Activated CD4-positive, alpha-beta T cell treated with anti-CD3 and anti-CD28 coated beads, Interleukin-2, amount 50 U/mL, for 4 hours (primary cell): ENCODE data around the gene RWDD4.

Experiments
- DNase-seq, 2 experiments: peaks; one replicate each; pipeline ENCODE4 v3.0.0-alpha.2; 2020

The RWDD4 gene

DNA sequence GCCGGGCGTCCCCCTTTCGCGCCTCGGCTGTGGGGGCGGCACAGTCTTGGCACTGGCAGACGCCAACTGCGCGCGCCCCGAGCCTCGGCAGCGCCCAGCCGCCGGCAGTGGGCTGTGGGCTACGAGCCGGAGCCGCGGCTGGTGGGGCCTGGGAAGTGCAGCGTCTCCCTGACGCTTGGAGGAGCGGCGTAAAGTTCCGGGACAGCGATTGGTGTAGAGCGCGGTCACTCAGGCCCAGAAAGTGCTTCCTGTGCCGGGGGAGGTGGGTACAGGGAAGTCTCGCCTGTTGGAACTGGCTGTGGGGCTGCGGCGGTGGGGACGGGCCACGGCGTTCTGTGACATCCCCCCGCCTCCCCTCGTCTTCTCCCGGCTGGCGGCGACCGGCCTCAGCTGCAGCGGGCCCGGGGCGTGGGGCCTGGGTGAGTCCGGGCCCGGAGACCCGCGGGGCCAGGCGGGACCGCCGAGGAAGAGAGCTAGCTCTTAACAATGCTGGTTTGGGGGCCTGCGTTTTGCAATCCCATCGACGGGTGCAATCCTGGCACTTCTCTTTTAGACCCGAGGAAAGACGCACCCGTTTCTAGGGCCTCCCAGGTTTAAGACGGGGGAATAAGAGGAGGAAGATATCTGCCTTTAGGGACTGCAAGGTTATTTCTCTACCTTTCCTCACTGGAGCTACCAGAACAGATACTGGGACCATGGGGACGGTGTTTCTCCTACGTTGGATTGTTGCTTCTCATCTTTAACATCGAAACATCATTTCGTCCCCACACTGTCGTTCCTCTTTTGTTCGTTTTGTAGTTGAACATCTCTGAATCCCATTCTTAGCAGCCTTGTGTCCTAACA lies at the start of gene RWDD4, which contains the start of gene TRAPPC11:
RWDD4 (minus strand) TSS at position 157 of the 843 bp plus-strand sequence. CDS start 233 bp downstream, outside the sequence.
TRAPPC11 (plus strand) TSS at position 265 of the 843 bp plus-strand sequence. CDS start 4,575 bp downstream, outside the sequence.
- DNase-seq, result peak; percentile 94 to 95

DNA sequence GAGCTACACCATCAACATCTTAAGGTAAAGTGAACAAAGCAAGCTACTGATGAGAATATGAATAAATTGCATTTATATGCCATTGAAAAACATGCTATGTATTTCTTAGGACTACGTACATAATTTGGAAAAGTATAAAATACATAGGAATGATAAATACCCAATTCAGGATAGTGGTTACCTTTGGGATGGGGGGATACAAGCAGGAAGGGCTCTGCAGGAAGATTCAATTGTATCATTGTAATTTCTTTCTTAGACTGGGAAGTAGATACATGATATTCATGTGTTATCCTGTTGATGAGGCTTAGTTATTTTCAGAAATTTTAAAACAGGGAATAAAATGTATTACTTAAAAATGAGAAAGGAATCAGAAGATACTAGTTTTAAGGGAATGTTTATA lies 43.5 kb upstream of the RWDD4 start:
- DNase-seq, result no peak

DNA sequence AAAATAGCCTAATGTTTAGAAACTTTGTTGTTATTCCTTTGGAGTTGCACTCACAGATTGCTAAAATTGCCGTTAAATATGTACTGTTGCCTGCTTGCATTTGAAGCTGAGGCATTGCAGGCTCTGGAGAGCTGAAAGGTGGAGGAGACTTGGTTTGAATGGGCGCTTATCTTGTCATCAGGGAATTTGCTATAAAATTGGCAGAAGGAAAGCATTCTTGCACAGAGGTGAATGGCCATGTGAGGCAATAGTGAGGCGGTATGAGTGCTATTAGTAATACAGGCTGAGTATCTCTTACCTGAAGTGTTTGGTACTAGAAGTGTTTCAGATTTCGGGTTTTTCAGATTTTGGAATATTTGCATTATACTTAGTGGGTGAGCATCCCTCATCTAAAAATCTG lies 41.4 kb upstream of the RWDD4 start:
- no peak for DNase-seq

DNA sequence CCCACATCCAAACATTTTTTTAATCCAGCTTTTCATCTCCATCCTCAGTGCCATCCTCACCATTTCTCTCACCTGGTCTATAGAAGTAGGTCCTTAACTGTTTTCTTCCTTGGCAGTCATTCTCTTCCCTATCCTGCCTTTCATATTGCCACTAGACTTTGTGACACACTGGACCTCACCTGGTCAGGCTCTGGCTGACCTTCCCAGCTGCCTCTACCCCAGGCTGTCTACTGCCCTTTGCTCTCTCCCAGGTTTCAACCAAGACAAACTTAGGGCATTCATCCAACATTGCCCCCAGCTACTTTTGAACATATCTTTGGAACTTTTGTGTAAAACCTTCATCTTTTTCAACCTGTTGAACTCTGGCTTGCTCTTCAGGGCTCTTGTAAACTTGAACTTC lies 39.9 kb upstream of the RWDD4 start:
- no peak for DNase-seq

DNA sequence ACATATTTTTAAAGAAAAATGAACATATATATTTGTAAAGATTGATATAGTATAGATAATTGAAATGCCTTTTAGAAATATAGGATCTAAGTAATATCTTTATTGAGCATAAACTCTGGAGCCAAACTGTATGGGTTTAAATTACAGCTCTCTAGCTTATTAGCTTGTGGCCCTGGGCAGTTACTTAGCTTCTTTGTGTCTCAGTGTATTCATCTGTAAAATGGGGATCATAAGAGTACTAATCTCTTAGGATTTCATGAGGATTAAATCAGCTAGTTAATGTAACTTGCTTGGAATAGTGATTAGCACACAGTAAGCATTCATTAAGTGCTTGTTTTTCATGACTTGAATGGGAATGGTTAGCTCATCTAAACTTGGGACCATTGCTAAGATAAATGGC lies 32.9 kb upstream of the RWDD4 start:
- no peak for DNase-seq

DNA sequence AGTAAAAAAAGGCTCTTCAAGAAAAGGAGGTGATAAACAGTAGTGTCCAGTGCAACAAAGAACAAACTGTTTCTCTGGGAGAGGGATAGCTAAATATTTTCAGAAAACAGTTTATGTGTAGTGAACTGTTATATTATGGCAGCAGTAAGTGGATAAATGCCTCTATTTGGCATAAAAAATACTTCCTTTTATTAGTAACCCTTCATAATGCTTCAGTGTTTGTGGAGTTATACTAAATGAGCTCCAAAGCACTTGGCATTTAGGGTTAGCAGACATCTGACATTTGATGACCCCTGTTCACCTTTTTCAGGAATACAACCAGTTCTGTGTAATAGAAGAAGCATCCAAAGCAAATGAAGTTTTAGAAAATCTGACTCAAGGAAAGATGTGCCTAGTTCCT lies 32.0 kb upstream of the RWDD4 start:
- DNase-seq, result no peak

DNA sequence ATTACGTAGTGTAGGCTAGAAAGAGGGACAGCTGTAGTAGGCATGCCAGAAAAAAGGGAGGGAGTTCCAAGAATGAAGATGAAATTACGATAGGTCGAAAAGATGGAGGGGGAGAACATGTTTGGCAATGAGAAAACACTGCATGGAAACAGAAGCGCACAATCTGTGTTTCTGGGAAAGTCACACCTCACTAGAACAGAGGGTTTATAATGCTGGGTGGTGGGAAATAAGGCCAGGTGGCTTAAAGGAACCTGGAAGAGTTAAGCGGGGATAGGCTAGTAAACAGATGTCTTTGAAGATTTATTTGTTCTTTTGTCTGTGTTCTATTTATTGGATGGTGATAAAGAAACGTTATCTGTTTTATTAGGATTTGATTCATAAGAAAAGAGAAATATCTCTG lies 29.2 kb upstream of the RWDD4 start:
- DNase-seq, result no peak

DNA sequence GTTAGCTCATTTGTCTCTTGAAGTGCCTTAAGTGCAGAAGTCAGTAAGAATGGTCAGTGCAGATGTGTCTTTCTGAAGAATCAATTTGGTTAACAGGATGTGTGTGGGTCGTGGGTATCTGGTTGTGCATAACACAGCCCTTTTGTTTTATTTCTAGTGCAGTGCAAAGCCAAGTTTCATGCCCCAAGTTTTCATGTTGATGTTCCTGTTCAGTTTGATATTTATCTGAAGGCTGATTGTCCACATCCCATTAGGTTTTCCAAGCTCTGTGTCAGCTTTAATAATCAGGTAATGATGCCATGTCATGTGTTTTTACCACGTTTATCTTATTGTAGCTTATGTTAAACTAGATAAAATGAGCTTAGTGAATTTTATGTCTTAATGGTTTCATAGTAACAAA lies 27.5 kb upstream of the RWDD4 start:
- no peak for DNase-seq

DNA sequence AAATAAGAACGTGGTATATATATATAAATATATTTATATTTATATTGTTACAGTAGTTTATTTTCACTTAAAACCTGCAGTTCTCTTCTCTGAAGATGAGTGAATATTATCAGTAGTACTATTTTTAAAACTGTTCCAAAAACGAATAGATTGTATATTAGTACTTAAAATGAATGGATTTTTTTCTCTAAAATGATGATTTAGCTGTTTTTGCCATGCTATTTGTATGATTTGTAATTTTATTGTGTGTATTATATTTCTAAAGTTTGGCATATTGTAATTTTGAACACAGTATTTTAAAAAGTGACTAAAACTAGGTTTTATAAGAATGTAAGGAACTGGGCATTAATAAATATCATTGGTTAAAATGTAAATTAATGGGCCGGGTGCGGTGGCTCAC lies 22.1 kb upstream of the RWDD4 start:
- DNase-seq, result no peak

DNA sequence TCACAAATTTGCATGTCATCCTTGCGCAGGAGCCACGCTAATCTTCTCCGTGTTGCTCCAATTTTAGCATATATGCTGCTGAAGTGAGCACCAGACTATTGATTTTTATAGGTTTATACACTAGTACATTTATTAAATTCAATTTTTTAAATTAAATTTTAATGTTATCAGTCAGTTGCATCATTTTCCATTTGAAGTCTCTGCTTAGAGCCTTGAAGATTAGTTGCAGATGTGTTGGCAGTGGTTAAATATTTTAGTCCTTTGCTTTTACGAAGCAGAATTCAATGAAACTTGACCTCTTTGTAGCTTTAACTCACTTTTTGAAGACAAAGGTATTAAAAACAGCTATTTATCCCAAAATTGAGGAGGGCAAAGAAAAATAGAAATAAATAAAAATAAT lies 16.6 kb upstream of the RWDD4 start:
- no peak for DNase-seq

DNA sequence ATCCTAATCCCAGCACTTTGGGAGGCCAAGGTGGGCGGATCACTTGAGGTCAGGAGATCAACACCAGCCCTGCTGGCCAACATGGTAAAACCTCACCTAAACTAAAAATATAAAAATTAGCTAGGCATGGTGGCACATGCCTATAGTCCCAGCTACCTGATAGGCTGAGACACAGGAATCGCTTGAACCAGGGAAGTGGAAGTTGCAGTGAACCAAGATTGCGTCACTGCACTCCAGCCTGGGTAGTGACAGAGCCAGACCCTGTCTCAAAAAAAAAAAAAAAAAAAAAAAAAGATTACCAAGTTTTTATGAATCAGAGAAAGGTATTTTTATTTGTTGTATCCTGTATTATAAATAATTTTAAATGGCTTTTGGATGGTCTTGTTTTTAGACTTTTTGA lies 15.2 kb upstream of the RWDD4 start:
- no peak for DNase-seq

DNA sequence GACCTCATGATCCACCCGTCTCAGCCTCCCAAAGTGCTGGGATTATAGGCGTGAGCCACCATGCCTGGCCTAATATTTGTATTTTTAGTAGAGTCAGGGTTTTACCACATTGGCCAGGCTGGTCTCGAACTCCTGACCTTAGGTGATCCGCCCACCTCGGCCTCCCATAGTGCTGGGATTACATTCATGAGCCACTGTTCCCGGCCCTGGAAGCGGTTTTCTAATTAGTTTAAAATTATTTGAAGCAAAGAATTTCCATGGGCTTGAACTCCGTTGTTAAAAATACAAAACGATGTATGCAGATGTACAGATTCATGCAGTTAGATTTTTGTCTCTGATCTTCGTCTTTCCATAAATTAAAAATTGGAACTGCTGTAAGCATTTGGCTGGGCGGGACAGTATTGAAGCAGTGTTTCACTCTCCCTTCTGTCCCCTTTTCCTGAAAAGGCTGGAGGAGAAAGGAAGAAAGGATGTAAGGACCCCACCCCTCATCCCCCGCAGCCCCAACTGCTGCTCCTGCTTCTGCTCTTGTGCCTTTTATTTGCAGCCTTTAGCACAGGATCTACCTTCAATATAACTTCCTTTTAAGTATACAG lies 12.1 kb upstream of the RWDD4 start:
- DNase-seq, result no peak

DNA sequence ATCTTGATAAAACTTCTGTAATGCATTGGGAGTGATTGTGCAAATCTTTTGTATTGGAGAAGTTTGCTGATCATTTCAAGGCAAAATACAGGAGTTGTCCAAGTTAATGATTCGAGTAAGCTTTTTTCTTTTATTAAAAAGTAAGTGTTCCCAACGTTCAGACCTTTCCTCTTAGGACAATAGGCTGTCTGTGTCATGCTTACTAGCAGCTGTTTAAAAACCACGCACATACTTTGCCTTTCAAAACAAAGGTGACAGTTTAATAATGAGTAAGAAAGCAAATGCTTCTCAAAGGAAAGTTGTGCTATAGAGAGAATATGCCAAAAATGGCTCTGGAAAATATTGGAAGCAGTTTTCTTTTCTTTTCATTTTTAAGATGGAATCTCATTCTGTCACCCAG lies 11.3 kb upstream of the RWDD4 start:
- DNase-seq, result no peak

DNA sequence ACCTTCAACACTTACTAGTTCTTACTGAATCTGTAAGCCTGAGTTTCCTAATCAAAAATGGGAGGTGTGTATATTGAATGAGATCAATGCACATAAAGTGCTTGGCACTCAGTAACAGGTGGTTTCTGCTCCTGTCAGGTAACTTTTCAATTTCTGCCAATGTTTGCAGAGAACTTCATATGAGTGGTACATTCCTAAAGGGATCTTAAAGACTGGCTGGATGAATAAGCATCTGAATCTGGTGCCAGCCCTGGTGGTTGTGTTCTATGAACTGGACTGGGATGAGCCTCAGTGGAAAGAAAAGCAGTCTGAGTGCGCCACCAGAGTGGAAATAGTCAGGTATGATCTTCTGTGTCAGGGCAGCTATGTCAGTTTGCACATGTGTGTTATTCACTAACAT lies 7.1 kb upstream of the RWDD4 start:
- DNase-seq, result no peak

DNA sequence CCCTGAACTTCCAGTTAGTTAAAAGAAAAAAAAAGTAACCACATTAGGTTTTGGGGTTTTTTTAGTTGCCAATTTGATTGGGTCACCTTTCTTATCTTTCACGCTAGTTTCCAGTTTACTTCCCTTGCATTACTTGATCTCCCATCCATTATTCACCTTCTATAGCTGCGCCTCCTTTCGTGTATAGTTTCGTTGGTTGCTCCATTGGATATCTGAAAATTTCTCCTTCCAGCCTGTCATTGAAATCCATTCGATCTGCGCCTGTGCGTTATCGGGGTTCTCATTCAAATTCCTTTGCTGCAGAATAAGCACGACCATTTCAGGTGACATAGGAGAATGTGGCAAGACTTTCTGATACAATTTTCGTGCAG lies 872 bp upstream of the RWDD4 start:
- no peak for DNase-seq

DNA sequence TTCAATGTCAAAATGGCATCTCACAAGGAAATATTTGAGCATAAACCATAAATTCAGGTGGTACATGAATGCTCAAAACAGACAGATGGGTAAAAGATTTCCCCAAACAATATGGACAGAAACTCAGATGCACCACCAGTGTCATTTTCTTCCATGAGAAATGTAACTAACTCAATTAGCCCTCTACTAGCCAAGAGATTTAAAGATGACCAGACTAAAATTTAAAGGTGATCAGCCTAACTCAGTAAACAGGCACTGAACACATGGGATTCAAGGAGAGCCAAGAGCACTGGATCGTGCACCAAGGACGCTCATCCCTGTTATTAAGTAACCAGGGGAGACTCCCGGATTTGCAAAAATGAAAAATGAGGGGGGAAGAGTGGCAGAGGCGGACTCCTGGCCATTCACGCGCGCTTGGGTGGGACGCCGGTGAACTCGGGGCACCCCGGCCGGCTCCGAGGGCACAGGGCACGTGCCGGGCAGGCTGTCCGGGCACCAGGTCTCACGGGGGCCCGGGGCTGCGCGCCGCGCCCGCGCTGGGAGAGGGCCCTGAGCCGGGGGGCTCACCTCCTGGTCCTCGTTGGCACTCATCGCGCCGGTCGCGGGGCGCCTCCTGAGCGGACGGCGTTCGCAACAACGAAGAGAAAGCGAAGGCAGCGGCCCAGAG lies 490 bp downstream of the RWDD4 start:
- DNase-seq, result peak in 1 of 2 experiments; percentile 4

DNA sequence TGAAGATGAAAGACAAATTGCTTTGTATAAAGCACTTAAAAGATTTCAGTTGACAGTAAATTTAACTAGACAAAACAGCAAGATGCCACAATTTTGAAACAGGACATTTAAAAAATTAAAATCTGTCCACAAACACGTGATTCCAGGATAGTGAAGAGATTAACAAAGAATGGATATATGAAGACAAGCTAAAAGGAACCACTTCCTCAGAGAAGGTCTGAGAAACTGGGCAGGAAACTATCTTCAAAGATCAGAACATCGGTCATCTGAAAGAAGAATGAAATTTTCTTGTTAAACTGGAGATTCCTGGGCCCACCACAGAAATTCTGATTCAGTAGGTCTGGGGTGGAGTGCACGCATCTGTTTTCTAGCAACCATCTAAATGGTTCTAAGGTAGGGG lies 1.4 kb downstream of the RWDD4 start:
- DNase-seq, result no peak

DNA sequence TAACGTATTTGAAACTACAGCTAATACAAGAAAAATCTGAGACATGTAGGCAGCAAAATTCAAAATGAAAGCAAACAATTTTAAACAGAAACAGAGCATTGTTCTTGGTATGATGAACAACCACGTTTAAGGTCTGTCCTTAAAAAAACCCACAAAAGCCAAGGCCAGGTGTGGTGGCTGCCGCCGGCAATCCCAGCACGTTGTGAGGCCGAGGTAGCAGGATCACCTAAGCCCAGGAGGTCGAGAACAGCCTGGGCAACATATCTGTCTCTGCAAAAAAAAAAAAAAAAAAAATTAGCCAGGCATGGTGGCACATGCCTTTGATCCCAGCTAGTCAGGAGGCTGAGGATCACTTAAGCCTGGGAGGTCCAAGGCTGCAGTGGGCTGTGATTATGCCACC lies 13.7 kb downstream of the RWDD4 start:
- no peak for DNase-seq

DNA sequence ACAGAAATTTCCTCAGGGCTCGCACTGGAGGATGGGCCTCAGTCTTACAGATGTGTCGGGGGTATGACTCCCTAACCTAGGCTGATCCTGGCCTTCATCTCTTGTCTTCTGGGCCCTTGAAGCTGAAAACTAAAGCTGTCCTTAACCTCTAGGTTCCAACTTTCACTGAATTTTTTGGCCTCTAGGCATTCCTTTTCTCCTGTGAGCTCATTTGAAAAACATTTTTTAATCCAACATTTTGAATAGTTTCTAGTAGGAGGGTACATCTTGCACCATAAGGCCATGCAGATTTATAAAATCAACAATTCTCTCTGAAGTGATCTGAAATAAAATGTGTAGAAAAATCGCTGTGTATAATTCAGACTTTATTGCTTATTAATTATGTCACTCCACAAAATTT lies 19.7 kb downstream of the RWDD4 start:
- no peak for DNase-seq

DNA sequence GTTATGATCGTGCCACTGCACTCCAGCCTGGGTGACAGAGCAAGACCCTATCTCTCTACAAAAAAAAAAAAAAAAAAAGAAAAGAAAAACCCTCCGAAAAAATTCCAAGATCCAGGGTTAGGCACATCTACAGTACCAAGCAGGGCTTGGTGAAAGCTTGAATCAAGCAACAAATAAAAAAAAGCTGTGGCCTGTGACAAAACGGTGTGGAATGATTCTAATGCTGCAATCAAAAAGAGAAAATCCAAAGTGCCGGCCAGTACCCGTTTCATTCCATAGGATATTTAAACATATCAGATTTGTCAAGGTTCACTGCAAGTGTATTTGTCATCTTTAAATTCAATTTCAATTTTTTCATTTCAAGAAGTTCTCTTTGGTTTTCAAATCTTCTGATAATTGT lies 20.5 kb downstream of the RWDD4 start:
- DNase-seq, result no peak

DNA sequence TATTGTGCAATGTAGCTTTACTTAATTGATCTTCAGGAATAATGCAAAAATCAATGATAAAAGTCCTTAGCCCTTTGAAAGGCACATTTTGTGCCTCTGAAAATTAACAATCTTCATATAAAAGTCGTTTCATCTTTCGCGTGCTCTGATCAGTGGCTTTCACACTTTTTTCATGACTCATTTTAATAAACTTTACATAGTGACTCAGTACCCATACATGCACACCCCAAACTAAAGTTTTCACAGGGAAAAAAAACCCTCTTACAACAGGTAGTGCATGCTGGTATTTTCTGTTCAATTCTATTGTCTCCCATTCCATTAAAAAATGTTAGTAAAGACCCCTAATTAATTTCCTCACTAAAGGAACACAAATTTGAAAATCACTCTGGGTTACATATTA lies 21.5 kb downstream of the RWDD4 start:
- no peak for DNase-seq

DNA sequence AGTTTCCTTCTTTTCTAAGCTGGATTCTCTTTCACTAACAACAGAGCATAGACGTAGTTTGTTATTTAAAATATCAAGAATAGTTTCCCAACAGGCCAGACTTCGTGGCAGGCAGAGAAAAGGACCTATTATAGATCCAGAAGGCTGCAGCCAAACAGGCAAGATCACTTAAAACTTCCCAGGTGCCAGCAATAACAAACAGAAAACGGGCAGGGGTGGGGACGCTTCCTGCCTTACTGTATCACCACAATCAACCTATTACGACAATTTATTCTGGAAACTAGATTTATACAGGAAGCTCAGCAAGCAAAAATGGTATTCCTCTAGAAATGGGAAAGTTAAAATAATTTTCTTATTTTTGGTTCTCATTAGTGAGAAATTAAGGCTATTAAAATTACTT lies 22.1 kb downstream of the RWDD4 start:
- no peak for DNase-seq

DNA sequence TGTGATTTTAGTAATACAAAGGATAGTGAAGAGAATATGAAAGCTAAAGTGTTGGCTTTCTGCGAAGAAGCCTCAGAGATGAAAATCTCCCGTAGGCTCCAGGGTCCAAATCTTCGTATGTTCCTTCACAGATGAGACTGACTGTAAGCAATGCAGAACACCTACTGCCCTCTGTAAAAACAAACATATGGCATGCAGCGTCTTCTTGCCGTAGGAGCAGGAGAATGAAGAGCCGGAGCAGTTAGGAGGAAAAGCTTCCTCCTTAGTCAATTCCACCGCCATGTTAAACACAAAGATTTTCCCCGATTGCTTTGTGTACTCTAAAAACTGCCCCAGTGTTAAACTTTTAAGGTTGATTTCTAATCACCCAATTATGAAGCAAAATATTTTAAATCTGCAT lies 22.5 kb downstream of the RWDD4 start:
- no peak for DNase-seq

DNA sequence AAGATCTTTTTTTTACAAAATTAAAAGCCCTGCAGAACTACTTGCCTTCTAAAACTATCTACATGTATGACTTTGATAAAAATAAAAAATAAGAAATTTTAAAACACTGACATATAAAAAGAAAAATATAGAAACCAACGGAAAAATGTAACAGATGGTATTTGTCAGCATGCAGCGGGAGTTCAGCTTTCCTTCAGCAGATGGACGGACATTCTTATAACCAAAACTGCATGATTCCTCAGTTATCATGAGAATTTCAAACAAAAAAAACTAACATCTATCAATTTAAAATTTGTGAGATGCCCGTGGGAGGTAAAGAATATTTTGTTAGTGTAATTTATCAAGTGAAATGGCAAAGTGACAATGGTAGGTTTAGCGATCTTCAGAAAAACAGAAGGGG lies 23.2 kb downstream of the RWDD4 start:
- no peak for DNase-seq
